ENCODE data around the gene CRY2.

- TF ChIP-seq HOXA7 (CRISPR knock-in tag; IDR thresholded peaks at IDR 0.05): no peak
- TF ChIP-seq CTCF (IDR thresholded peaks at IDR 0.05): no peak
- TF ChIP-seq BHLHE40 (IDR thresholded peaks at IDR 0.05; ENCODE audit: low read depth, low read length): no peak
Measured at GRCh38 chr11:45925550-45925949, 78.3 kb downstream of the CRY2 start.

Data from A549 (cell line).